A549 (cell line): ENCODE measurements around the gene CARNS1.

Source experiments
- CBX2 ChIP-seq: fragments of 200-600 bp; sonication (generic); IDR thresholded peaks from 2 replicates; pipeline ENCODE4 v1.6.1; 2016; ENCODE audit warnings: low read depth, mild to moderate bottlenecking, borderline replicate concordance
- CBX8 ChIP-seq: fragments of 200-600 bp; sonication (generic); IDR thresholded peaks from 2 replicates; pipeline ENCODE4 v1.6.1; 2016
- CHD4 ChIP-seq: fragments of 200-600 bp; sonication (generic); IDR thresholded peaks from 2 replicates; pipeline ENCODE4 v1.6.1; 2016; ENCODE audit warnings: antibody characterized with exemption, mild to moderate bottlenecking, borderline replicate concordance
- CTCF ChIP-seq: fragments of >200 bp; sonication (Bioruptor Twin); formaldehyde crosslinking; IDR thresholded peaks from 3 replicates; pipeline ENCODE4 v1.5.1; 2016
- EHF ChIP-seq: fragments of 250-450 bp; sonication (Bioruptor Pico); IDR thresholded peaks from 2 replicates; pipeline ENCODE4 v1.5.0; 2020; ENCODE audit warnings: mild to moderate bottlenecking
- POLR2A ChIP-seq: IDR thresholded peaks from 2 replicates; pipeline ENCODE4 v1.6.1; 2012; ENCODE audit warnings: mild to moderate bottlenecking, low read length
- RAD21 ChIP-seq, 2 experiments: fragments of >200 bp in 1 of 2; sonication (Bioruptor Twin) in 1 of 2; formaldehyde crosslinking in 1 of 2; IDR thresholded peaks in 1 of 2; conservative IDR thresholded peaks in 1 of 2; 2 replicates in 1 of 2; 3 replicates in 1 of 2; pipeline ENCODE4 v1.6.1; 2012 to 2018; ENCODE audit warnings: inconsistent platforms in 1 of 2
- RCOR1 ChIP-seq: fragments of 150-350 bp; IDR thresholded peaks from 2 replicates; pipeline ENCODE4 v1.6.1; 2014; ENCODE audit warnings: antibody characterized with exemption, low read length, low read depth
- TF ChIP-seq, protein P1 (sequence below): IDR thresholded peaks from 2 replicates; pipeline ENCODE4 v1.6.1; 2012

GRCh38 chr11:67429722-67430121, 14.2 kb downstream of the CARNS1 start:
- TF ChIP-seq RAD21 (conservative IDR thresholded peaks at IDR 0.05 in 1 of 2, IDR thresholded peaks at IDR 0.05 in 1 of 2), result no peak
- TF ChIP-seq RCOR1, result no peak
- no peak for TF ChIP-seq CTCF
- no peak for TF ChIP-seq CBX2
- TF ChIP-seq POLR2A, result no peak
- no peak for TF ChIP-seq EHF
- TF ChIP-seq, protein P1, sequence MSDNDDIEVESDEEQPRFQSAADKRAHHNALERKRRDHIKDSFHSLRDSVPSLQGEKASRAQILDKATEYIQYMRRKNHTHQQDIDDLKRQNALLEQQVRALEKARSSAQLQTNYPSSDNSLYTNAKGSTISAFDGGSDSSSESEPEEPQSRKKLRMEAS, result no peak
- TF ChIP-seq CBX8, result no peak
- no peak for TF ChIP-seq CHD4
